GM12873 (cell line): ENCODE data around the gene RPS26.

Experiments
- CTCF ChIP-seq: IDR thresholded peaks from 2 replicates; pipeline ENCODE4 v1.5.1; 2012; ENCODE audit warnings: low read depth, mild to moderate bottlenecking, moderate library complexity, low read length, control low read depth; ENCODE audit not compliant: insufficient read depth; ENCODE audit errors: missing control alignments

RPS26 gene

GRCh38 chr12:56001487-56002100, 40.1 kb upstream of the RPS26 start:
- TF ChIP-seq CTCF = no peak

GRCh38 chr12:56004211-56004610, 37.5 kb upstream of the RPS26 start:
- TF ChIP-seq CTCF = no peak

- no peak for TF ChIP-seq CTCF
These were observed 33.9 kb upstream of the RPS26 start for GRCh38 chr12:56007564-56008559.

GRCh38 chr12:56010111-56010570, 31.6 kb upstream of the RPS26 start:
- TF ChIP-seq CTCF = no peak

GRCh38 chr12:56011509-56012090, 30.1 kb upstream of the RPS26 start:
- TF ChIP-seq CTCF = no peak

GRCh38 chr12:56013482-56013881, 28.2 kb upstream of the RPS26 start:
- no peak for TF ChIP-seq CTCF

GRCh38 chr12:56014205-56014604, 27.5 kb upstream of the RPS26 start:
- no peak for TF ChIP-seq CTCF
